AG10803 (cell line): ENCODE results near the gene KLF9.
"Not testable (repeated sequence)": the region's sequence is repeated elsewhere in the genome, so short reads cannot be mapped to it uniquely, and the experiment has no call there.

Experiments used
- DNase-seq: peaks from one replicate; pipeline ENCODE4 v3.0.0; 2010; ENCODE audit warnings: low read depth
- H3K4me3 ChIP-seq: 2 replicates; pipeline ENCODE4 v1.5.1; 2011; ENCODE audit warnings: mild to moderate bottlenecking, low read length, control low read depth
- TF ChIP-seq, protein P1 (sequence below): conservative IDR thresholded peaks from 2 replicates; pipeline ENCODE4 v1.5.1; 2011; ENCODE audit warnings: mild to moderate bottlenecking, low read length, control low read depth, inconsistent platforms

KLF9 gene

DNA sequence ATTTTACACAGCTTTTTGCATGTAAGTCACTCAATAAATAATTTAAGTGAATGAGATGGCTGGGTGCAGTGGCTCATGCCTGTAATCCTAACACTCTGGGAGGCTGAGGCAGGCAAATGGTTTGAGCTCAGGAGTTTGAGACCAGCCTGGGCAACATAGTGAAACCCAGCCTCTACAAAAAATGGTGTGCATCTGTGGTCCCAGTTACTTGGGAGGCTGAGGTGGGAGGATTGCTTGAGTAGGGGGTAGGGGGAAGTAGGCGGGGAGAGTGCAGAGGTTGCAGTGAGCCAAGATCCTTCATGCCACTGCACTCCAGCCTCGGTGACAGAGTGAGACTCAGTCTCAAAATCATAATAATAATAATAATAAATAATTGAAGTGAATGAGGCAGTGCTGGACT, 10.2 kb downstream of the KLF9 start:
- no peak for DNase-seq
- TF ChIP-seq, protein P1, sequence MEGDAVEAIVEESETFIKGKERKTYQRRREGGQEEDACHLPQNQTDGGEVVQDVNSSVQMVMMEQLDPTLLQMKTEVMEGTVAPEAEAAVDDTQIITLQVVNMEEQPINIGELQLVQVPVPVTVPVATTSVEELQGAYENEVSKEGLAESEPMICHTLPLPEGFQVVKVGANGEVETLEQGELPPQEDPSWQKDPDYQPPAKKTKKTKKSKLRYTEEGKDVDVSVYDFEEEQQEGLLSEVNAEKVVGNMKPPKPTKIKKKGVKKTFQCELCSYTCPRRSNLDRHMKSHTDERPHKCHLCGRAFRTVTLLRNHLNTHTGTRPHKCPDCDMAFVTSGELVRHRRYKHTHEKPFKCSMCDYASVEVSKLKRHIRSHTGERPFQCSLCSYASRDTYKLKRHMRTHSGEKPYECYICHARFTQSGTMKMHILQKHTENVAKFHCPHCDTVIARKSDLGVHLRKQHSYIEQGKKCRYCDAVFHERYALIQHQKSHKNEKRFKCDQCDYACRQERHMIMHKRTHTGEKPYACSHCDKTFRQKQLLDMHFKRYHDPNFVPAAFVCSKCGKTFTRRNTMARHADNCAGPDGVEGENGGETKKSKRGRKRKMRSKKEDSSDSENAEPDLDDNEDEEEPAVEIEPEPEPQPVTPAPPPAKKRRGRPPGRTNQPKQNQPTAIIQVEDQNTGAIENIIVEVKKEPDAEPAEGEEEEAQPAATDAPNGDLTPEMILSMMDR, result no peak
- no peak overlapping the region for H3K4me3 ChIP-seq

DNA sequence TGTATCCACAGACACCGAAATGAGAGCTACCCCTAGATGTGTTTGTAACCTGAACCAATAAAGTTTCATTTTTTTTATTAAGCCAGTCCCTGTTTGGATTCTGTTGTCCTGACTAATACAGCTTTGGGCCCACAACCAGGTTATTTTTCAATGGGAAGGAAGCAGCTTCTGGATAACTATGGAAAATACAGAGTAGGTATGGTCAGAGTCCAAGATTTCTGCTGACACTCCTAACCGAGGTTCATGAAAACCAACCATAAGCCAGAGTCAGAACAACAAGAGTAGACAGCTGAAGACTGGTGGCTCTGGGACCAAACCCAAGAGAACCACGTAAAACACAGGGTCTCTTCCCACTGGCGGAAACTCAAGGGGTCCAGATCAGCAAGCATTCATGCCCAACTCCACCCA, 10.8 kb downstream of the KLF9 start:
- peak; percentile 38 for DNase-seq
- H3K4me3 ChIP-seq, result no peak overlapping the region
- TF ChIP-seq, protein P1, result no peak

DNA sequence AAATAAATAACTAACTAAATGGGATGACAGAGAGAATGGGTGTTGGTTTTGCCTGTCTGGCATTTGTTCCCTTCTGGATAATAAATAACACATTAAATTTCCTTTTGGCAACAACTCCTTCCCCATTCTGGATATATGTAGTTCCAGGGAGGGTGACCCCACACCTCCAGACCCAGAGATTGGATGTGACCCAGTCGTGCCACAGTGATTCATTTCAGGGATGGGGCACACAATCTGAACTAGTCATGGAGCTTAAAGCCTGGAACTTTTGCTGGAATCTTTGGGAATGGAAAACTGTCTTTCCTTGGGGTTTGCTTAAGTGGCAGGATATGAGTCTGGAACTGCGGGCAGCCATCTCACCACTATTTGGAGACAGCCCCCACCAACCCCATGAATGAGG, 11.3 kb downstream of the KLF9 start:
- TF ChIP-seq, protein P1, result no peak
- peak; percentile 25 for DNase-seq
- no peak overlapping the region for H3K4me3 ChIP-seq

DNA sequence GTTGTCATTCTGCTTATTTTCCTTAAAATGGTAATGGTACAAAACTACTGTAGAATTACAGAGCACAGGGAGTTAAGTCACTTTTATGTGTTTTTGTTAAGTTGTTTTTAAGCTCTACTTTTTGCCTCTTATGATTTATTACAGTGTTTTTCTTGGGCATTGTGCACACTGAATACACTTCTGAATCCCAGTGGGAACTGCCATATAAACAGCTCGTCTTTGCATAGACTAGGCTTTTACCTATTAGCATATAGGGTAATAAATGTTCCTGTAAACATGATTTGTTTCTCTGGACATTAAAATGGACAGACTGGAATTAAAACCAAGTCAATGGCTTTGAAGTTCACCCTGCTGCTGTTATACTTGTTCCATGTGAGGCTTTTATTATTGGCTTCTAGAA, 12.2 kb downstream of the KLF9 start:
- no peak overlapping the region for H3K4me3 ChIP-seq
- DNase-seq, result no peak
- TF ChIP-seq, protein P1, result no peak

DNA sequence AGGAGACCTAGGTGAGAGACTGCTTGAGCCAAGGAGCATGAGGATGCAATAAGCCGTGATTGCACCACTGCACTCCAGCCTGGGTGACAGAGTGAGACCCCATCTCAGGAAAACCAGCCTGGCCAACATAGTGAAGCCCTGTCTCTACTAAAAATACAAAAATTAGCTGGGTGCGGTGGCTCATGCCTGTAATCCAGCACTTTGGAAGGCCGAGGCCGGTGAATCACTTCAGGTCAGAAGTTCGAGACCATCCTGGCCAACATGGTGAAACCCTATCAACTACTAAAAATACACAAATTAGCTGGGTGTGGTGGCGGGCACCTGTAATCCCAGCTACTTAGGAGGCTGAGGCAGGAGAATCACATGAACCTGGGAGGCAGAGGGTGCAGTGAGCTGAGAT, 13.2 kb downstream of the KLF9 start:
- DNase-seq, H3K4me3 ChIP-seq: not testable (repeated sequence)

DNA sequence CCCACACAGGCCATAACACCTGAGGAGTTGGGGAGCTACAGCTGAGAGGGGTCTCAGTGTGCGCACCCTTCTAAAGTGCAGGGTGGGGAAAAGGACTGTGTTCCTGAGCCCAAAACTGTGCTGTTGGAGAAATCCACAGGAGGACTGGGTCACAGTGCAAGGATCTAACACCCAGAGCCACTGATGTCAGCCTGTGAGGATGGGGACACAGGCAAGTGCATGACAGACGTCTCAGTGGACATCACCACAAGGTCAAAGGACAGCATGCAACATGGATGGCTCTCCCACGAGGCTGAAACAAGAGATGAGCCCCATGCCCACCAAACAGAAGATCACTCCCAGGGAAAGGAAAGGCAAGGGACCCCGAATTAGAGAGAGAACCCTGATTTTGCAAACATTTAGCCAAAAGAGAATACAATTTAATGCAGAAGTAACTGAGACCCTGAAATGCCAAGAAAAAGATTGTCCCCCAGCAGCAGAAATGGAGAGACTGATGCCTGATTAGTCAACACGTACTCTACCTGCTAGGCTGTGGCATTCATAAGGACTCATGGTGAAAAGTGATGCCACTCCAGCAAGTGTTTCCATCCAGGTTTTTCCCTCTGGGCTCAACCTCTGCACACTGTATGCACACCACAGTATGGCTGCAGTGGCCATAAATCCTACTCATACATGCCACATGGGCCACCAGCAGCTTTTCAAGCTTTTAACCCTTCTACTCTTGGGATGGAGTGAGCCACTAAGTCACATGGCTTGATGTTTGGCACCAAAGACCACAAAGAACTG, 14.2 kb downstream of the KLF9 start:
- no peak for DNase-seq
- no peak overlapping the region for H3K4me3 ChIP-seq
- TF ChIP-seq, protein P1, result no peak

DNA sequence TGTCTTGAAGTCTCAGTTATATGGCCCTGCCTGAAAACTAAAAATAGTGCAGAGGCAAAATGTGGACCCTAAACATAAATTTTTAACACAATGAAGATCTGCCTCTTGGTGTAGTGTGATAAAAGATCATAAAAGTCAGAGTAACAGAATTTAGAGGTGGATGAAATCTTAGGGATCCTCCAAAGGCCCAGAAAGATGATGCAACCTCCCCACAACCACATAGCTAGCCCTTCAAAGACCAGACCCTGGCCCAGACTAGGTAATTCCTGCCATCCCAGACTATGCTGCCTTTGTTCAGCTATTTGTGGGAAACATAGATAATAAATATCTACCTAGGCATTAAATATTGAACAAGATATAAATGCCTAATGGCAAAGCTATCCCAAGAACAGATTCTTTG, 15.3 kb downstream of the KLF9 start:
- no peak overlapping the region for H3K4me3 ChIP-seq
- peak; percentile 10 for DNase-seq
- TF ChIP-seq, protein P1, result no peak
